Measurements from ENCODE around the gene FCER1A. TPM values are rescaled to one million over a fixed set of nuclear protein-coding genes. Genes with fewer than 3 reads are reported as not detected.

The FCER1A gene
- total and polyA plus RNA-seq, 2 experiments from 2014 or later, result not detected

- no peak for TF ChIP-seq ZNF114 (CRISPR knock-in tag; IDR thresholded peaks at IDR 0.05)
- no peak for TF ChIP-seq CREB1 (CRISPR knock-in tag; IDR thresholded peaks at IDR 0.05; ENCODE audit: low read depth)
- TF ChIP-seq, protein P1, sequence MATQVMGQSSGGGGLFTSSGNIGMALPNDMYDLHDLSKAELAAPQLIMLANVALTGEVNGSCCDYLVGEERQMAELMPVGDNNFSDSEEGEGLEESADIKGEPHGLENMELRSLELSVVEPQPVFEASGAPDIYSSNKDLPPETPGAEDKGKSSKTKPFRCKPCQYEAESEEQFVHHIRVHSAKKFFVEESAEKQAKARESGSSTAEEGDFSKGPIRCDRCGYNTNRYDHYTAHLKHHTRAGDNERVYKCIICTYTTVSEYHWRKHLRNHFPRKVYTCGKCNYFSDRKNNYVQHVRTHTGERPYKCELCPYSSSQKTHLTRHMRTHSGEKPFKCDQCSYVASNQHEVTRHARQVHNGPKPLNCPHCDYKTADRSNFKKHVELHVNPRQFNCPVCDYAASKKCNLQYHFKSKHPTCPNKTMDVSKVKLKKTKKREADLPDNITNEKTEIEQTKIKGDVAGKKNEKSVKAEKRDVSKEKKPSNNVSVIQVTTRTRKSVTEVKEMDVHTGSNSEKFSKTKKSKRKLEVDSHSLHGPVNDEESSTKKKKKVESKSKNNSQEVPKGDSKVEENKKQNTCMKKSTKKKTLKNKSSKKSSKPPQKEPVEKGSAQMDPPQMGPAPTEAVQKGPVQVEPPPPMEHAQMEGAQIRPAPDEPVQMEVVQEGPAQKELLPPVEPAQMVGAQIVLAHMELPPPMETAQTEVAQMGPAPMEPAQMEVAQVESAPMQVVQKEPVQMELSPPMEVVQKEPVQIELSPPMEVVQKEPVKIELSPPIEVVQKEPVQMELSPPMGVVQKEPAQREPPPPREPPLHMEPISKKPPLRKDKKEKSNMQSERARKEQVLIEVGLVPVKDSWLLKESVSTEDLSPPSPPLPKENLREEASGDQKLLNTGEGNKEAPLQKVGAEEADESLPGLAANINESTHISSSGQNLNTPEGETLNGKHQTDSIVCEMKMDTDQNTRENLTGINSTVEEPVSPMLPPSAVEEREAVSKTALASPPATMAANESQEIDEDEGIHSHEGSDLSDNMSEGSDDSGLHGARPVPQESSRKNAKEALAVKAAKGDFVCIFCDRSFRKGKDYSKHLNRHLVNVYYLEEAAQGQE (IDR thresholded peaks at IDR 0.05; ENCODE audit: unreplicated experiment), result no peak
- no peak for TF ChIP-seq ZNF331 (CRISPR knock-in tag; IDR thresholded peaks at IDR 0.05; ENCODE audit: low read depth)
- no peak for TF ChIP-seq STAT1 (IDR thresholded peaks at IDR 0.05; ENCODE audit: unreplicated experiment)
- TF ChIP-seq EZH2 (IDR thresholded peaks at IDR 0.05; ENCODE audit: low read depth, unreplicated experiment), result no peak
- TF ChIP-seq EZH2phosphoT487 (IDR thresholded peaks at IDR 0.05; ENCODE audit: unreplicated experiment), result no peak
Measured at GRCh38 chr1:159289060-159289459, 13.1 kb upstream of the FCER1A start (continued).

DNA sequence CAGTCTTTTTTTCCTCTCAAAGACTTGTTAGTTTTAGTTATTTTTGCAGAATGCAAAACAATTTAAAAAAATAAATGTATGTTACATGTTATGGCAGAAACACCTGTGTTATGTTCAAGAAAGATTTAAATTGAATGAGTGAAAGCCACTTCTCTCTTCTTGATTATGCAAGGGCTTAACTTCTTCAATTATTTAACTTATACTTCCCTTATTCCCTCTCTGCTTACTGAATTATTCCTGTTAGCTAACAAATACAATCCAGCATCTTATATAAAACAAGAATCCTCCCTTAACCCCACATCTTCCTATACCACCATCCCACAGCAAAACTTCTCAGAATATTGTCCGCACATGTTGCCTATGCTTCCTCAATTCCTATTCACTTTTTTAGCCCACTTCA, 10.7 kb upstream of the FCER1A start:
- Histone ChIP-seq H3K27me3 (ENCODE audit: insufficient read depth) (no peaks in the 10 kb centered on the region), H3K79me2 (replicated peaks; ENCODE audit: insufficient read depth) (no peaks in the 10 kb centered on the region), H2AFZ (no peak overlapping the region), H4K20me1 (replicated peaks; ENCODE audit: insufficient read depth) (no peaks in the 10 kb centered on the region), H3K4me3 (no peak overlapping the region), H3K4me2 (no peak overlapping the region), H3K9me2 (ENCODE audit: insufficient read depth) (no peaks in the 10 kb centered on the region), H3K36me3 (ENCODE audit: insufficient read depth) (no peaks in the 10 kb centered on the region), H3K27ac (ENCODE audit: low read depth) (no peak overlapping the region), H3F3A (replicated peaks; ENCODE audit: low read depth) (no peaks in the 10 kb centered on the region), H3K4me1 (ENCODE audit: insufficient read depth) (no peaks in the 10 kb centered on the region)
- Mint-ChIP-seq H3K27ac (no peak overlapping the region; the same call in 1 of the 2 replicates), H3K27me3 (ENCODE audit: insufficient read depth, low read depth, poor library complexity) (no peaks in the 10 kb centered on the region), H3K36me3 (ENCODE audit: low read depth) (no peaks in the 10 kb centered on the region), H3K4me1 (no peaks in the 10 kb centered on the region), H3K9me3 (no peaks in the 10 kb centered on the region), H3K4me3 (no peak overlapping the region)
- TF ChIP-seq POLR2AphosphoS5 (IDR thresholded peaks at IDR 0.05; ENCODE audit: low read depth), result no peak
- no peak for TF ChIP-seq EZH2phosphoT487 (IDR thresholded peaks at IDR 0.05; ENCODE audit: unreplicated experiment)
- TF ChIP-seq NANOG (IDR thresholded peaks at IDR 0.05; ENCODE audit: borderline replicate concordance), result no peak
- ATAC-seq (no peak), DNase-seq (ENCODE audit: low spot score) (no peak)

- Mint-ChIP-seq H3K4me1 (peaks cover 11% of the 10 kb centered on the region), H3K4me3 (no peak overlapping the region), H3K9me3 (no peaks in the 10 kb centered on the region), H3K27me3 (ENCODE audit: insufficient read depth, low read depth, poor library complexity) (no peaks in the 10 kb centered on the region), H3K27ac (no peak overlapping the region), H3K36me3 (ENCODE audit: low read depth) (no peaks in the 10 kb centered on the region)
- Histone ChIP-seq H3K4me1 (ENCODE audit: insufficient read depth) (no peaks in the 10 kb centered on the region; the same call in 1 of the 2 replicates), H3K9me2 (ENCODE audit: insufficient read depth) (no peaks in the 10 kb centered on the region), H3F3A (replicated peaks; ENCODE audit: low read depth) (no peaks in the 10 kb centered on the region), H4K20me1 (replicated peaks; ENCODE audit: insufficient read depth) (no peaks in the 10 kb centered on the region), H3K36me3 (ENCODE audit: insufficient read depth) (no peaks in the 10 kb centered on the region), H3K27me3 (ENCODE audit: insufficient read depth) (no peaks in the 10 kb centered on the region), H2AFZ (peak overlapping the region; percentile 53; the same call in 1 of the 2 replicates), H3K4me2 (no peak overlapping the region), H3K79me2 (replicated peaks; ENCODE audit: insufficient read depth) (no peaks in the 10 kb centered on the region), H3K27ac (ENCODE audit: low read depth) (no peak overlapping the region), H3K4me3 (no peak overlapping the region)
- ATAC-seq (no peak), DNase-seq (ENCODE audit: low spot score) (no peak)
- TF ChIP-seq, protein P1 (IDR thresholded peaks at IDR 0.05; ENCODE audit: unreplicated experiment), result no peak
- TF ChIP-seq NANOG (IDR thresholded peaks at IDR 0.05; ENCODE audit: borderline replicate concordance), result no peak
- TF ChIP-seq, protein P2, sequence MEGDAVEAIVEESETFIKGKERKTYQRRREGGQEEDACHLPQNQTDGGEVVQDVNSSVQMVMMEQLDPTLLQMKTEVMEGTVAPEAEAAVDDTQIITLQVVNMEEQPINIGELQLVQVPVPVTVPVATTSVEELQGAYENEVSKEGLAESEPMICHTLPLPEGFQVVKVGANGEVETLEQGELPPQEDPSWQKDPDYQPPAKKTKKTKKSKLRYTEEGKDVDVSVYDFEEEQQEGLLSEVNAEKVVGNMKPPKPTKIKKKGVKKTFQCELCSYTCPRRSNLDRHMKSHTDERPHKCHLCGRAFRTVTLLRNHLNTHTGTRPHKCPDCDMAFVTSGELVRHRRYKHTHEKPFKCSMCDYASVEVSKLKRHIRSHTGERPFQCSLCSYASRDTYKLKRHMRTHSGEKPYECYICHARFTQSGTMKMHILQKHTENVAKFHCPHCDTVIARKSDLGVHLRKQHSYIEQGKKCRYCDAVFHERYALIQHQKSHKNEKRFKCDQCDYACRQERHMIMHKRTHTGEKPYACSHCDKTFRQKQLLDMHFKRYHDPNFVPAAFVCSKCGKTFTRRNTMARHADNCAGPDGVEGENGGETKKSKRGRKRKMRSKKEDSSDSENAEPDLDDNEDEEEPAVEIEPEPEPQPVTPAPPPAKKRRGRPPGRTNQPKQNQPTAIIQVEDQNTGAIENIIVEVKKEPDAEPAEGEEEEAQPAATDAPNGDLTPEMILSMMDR (conservative IDR thresholded peaks at IDR 0.05; ENCODE audit: low read depth in 2 of 2), result no peak
- TF ChIP-seq EZH2 (IDR thresholded peaks at IDR 0.05; ENCODE audit: low read depth, unreplicated experiment), result no peak
Measured at GRCh38 chr1:159296706-159297375, 5.3 kb upstream of the FCER1A start.
